Esophagus squamous epithelium (tissue), 5 donors: ENCODE results near the gene FGD2. TPM values are rescaled to one million over a fixed set of nuclear protein-coding genes. Genes with fewer than 3 reads are reported as not detected.

Experiments
- DNase-seq: peaks from one replicate; lab custom pipeline; 2025; lab: John Stamatoyannopoulos, UW
- H3K27ac ChIP-seq, 4 donors: fragments of 200-600 bp; sonication (generic); one replicate each; pipeline ENCODE4 v1.5.1; 2016 to 2019; ENCODE audit warnings: mild to moderate bottlenecking in 1 of 4
- H3K27me3 ChIP-seq, 4 donors: fragments of 200-600 bp; sonication (generic); 1 replicate in 3 of 4; 2 replicates in 1 of 4; pipeline versions ENCODE4 v1.5.1 to v1.6.0; 2017 to 2021; ENCODE audit warnings: antibody characterized with exemption in 1 of 4
- H3K36me3 ChIP-seq, 3 donors: fragments of 200-600 bp; sonication (generic); one replicate each; pipeline ENCODE4 v1.5.1; 2016 to 2019
- H3K4me1 ChIP-seq, 3 donors: fragments of 200-600 bp; sonication (generic); one replicate each; pipeline ENCODE4 v1.5.1; 2017 to 2019
- H3K4me3 ChIP-seq, 4 donors: fragments of 200-600 bp; sonication (generic); 1 replicate in 3 of 4; 2 replicates in 1 of 4; pipeline ENCODE4 v1.5.1; 2016 to 2019; ENCODE audit warnings: mild to moderate bottlenecking in 2 of 4, moderate library complexity in 1 of 4
- H3K9me3 ChIP-seq, 3 donors: fragments of 200-600 bp; sonication (generic); one replicate each; pipeline ENCODE4 v1.5.1; 2016 to 2019
- POLR2A ChIP-seq, 4 donors: fragments of 450-650 bp; IDR thresholded peaks; one replicate each; pipeline ENCODE4 v1.6.1; 2017; ENCODE audit warnings: antibody characterized with exemption in 4 of 4, mild to moderate bottlenecking in 4 of 4, moderate library complexity in 3 of 4
- WGBS, 2 donors: methylation state at CpG; one replicate each; pipeline ENCODE4 v1.1.5; 2018; 5-methylcytosine and 5-hydroxymethylcytosine counted together
- intact Hi-C: fragments of 100-400 bp; cut with DNase I; formaldehyde crosslinking; loops from one replicate; pipeline ENCODE4 v1.15.0; 2022
- total RNA-seq, 4 donors: library from RNA; depleted of rRNA; stranded (reverse); fragments of >200 nt; gene quantifications; one replicate each; pipeline ENCODE4 v1.1.0, GENCODE V29; 2016
- TF ChIP-seq, protein P1 (sequence below), 6 experiments: fragments of 450-650 bp in 4 of 6; fragments of 200-600 bp in 2 of 6; sonication (generic) in 2 of 6; IDR thresholded peaks; one replicate each; pipeline ENCODE4 v1.5.1; 2016 to 2019; ENCODE audit warnings: antibody characterized with exemption in 6 of 6, mild to moderate bottlenecking in 4 of 6, moderate library complexity in 4 of 6
- donor health status: DM: yes; HTN: yes; CAD: no.

Gene FGD2
- total RNA-seq, 4 donors from 2014 or later: 2.6 to 13.4 (median 5.3) TPM

DNA sequence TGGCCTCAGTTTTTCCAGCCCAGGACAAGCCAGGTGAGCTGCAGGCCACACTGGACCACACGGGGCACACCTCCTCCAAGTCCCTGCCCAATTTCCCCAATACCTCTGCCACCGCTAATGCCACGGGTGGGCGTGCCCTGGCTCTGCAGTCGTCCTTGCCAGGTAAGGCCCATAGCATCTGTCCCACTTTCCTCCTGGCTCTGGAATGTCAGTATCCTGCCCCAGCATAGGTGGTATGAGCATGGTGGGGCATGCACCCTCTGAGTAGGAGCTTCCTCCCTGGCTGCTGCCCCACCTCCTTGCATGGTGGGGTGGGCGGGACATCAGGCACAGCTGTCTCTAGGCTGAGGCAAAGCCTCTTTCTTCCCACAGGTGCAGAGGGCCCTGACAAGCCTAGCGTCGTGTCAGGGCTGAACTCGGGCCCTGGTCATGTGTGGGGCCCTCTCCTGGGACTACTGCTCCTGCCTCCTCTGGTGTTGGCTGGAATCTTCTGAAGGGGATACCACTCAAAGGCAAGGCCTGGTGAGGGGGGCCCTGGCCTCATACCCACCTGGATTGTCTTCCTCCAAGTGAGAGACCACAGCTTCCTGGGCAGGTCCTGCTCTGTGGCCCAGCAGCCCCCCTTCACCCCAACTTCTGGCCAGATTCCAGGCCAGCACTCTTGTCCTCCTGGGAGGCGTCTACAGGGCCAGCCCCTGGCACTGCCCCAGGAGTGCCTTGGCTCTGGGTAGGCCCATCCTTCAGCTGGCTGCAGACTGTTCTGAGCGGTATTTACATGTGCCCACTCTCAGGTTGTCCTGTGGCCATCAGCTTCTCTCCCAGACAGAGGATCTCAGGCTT lies 41.8 kb upstream of the FGD2 start:
- Histone ChIP-seq H3K4me3 (no peak overlapping the region), H3K27me3 (no peaks in the 10 kb centered on the region), H3K36me3 (peaks cover 0 to 25% (median 1%) of the 10 kb centered on the region in 3 donors), H3K4me1 (peaks cover 0 to 38% (median 16%) of the 10 kb centered on the region in 3 donors), H3K9me3 (no peaks in the 10 kb centered on the region), H3K27ac (peak overlapping the region in 1 of 4 donors; percentile 10)
- intact Hi-C loops: no loop called here
- TF ChIP-seq, protein P1, sequence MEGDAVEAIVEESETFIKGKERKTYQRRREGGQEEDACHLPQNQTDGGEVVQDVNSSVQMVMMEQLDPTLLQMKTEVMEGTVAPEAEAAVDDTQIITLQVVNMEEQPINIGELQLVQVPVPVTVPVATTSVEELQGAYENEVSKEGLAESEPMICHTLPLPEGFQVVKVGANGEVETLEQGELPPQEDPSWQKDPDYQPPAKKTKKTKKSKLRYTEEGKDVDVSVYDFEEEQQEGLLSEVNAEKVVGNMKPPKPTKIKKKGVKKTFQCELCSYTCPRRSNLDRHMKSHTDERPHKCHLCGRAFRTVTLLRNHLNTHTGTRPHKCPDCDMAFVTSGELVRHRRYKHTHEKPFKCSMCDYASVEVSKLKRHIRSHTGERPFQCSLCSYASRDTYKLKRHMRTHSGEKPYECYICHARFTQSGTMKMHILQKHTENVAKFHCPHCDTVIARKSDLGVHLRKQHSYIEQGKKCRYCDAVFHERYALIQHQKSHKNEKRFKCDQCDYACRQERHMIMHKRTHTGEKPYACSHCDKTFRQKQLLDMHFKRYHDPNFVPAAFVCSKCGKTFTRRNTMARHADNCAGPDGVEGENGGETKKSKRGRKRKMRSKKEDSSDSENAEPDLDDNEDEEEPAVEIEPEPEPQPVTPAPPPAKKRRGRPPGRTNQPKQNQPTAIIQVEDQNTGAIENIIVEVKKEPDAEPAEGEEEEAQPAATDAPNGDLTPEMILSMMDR (IDR thresholded peaks at IDR 0.05): no peak
- WGBS, 2 donors: 40 to 51% methylated on average over 3 to 4 of the region's 11 CpGs
- no peak for DNase-seq

DNA sequence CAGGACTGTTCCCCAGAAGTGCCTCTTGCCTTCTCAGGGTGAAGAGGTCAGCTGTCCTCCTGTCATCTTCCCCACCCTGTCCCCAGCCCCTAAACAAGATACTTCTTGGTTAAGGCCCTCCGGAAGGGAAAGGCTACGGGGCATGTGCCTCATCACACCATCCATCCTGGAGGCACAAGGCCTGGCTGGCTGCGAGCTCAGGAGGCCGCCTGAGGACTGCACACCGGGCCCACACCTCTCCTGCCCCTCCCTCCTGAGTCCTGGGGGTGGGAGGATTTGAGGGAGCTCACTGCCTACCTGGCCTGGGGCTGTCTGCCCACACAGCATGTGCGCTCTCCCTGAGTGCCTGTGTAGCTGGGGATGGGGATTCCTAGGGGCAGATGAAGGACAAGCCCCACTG lies 41.1 kb upstream of the FGD2 start:
- 80% methylated on average over 1 of the region's 6 CpGs; no CpG with 5 or more reads in 1 of the 2 donors for WGBS, 2 donors
- H3K27ac ChIP-seq: peak overlapping the region in 1 of 4 donors; percentile 10
- no peaks in the 10 kb centered on the region for H3K9me3 ChIP-seq
- H3K27me3 ChIP-seq: no peaks in the 10 kb centered on the region
- H3K4me1 ChIP-seq: peaks cover 0 to 45% (median 20%) of the 10 kb centered on the region in 3 donors
- intact Hi-C loops: no loop called here
- no peak for DNase-seq
- peaks cover 4 to 32% (median 6%) of the 10 kb centered on the region in 3 donors for H3K36me3 ChIP-seq
- TF ChIP-seq, protein P1 (IDR thresholded peaks at IDR 0.05): no peak
- TF ChIP-seq POLR2A (IDR thresholded peaks at IDR 0.05): no peak
- H3K4me3 ChIP-seq: no peak overlapping the region

- DNase-seq: no peak
- intact Hi-C loops: no loop called here
- TF ChIP-seq, protein P1 (IDR thresholded peaks at IDR 0.05): no peak
- no peak for TF ChIP-seq POLR2A (IDR thresholded peaks at IDR 0.05)
- Histone ChIP-seq H3K9me3 (no peaks in the 10 kb centered on the region), H3K4me1 (peaks cover 0 to 50% (median 25%) of the 10 kb centered on the region in 3 donors), H3K27me3 (no peaks in the 10 kb centered on the region), H3K27ac (no peak overlapping the region), H3K36me3 (peaks cover 4 to 37% (median 10%) of the 10 kb centered on the region in 3 donors), H3K4me3 (no peak overlapping the region)
- WGBS, 2 donors: 89% methylated on average over 3 of the region's 4 CpGs; no CpG with 5 or more reads in 1 of the 2 donors
These were observed 40.5 kb upstream of the FGD2 start for GRCh38 chr6:36964908-36965307.

DNA sequence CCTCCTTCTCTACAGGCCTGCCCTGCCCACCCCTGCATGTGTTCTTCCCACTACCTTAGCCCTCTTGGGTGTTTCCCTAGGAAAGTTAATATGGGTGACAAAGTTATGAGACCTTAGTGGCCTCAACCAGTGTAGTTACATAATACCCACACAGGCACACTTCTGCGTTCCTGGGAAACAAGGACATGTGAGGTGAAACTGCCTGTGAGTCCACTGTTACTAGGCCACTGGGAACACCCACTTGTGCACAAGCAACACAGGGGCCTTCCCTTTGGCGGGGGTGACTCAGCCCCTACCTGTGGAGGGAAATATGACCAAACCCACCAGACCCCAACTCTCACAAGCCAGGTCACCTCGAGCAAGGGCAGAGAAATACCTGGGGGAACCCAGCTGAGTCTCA lies 38.2 kb upstream of the FGD2 start:
- DNase-seq: no peak
- Histone ChIP-seq H3K9me3 (no peaks in the 10 kb centered on the region), H3K27ac (no peak overlapping the region), H3K4me3 (no peak overlapping the region), H3K27me3 (no peaks in the 10 kb centered on the region), H3K4me1 (peaks cover 0 to 54% (median 32%) of the 10 kb centered on the region in 3 donors), H3K36me3 (peaks cover 16 to 61% (median 34%) of the 10 kb centered on the region in 3 donors)
- WGBS, 2 donors: 76 to 88% methylated on average over 1 to 3 of the region's 3 CpGs
- TF ChIP-seq, protein P1 (IDR thresholded peaks at IDR 0.05): no peak
- TF ChIP-seq POLR2A (IDR thresholded peaks at IDR 0.05): no peak
- intact Hi-C loops: no loop called here

DNA sequence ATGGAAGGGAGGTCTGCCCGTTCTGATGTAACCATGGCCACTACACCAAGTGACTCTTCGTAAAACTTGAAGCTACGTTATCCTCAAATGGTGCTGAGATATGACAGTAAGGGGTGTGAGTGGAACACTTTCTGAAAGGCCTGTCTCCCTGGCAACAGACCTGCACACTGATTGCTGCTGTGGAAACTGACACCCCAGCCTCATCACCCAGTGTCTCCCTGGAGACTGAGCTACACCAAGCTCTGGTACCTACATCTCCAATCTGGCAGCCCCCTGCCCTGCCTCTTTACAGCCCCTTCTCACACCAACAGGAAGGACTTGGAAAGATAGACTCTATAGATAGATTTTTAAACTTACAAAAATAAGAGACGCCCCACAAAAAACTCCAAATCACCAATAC lies 37.7 kb upstream of the FGD2 start:
- Histone ChIP-seq H3K36me3 (peaks cover 21 to 66% (median 39%) of the 10 kb centered on the region in 3 donors), H3K4me3 (no peak overlapping the region), H3K4me1 (peaks cover 0 to 54% (median 32%) of the 10 kb centered on the region in 3 donors), H3K9me3 (no peaks in the 10 kb centered on the region), H3K27ac (peak overlapping the region in 1 of 4 donors; percentile 78), H3K27me3 (no peaks in the 10 kb centered on the region)
- intact Hi-C loops: no loop called here
- WGBS, 2 donors: 81 to 87% methylated on average over 4 of the region's 4 CpGs
- no peak for DNase-seq
- no peak for TF ChIP-seq POLR2A (IDR thresholded peaks at IDR 0.05)
- TF ChIP-seq, protein P1 (IDR thresholded peaks at IDR 0.05): no peak
